Loucy (cell line): Measurements from ENCODE around the gene CENPN.

Experiments used
- H2AFZ ChIP-seq: fragments of 200-600 bp; sonication (generic); 2 replicates; pipeline ENCODE4 v1.6.0; 2016; ENCODE audit warnings: antibody characterized with exemption, mild to moderate bottlenecking, low read length, moderate library complexity
- H3F3A ChIP-seq: fragments of 200-600 bp; 2 replicates; pipeline ENCODE4 v1.6.0; 2016; ENCODE audit warnings: antibody characterized with exemption, low read depth, mild to moderate bottlenecking
- H3K27me3 ChIP-seq: fragments of 200-600 bp; sonication (generic); 2 replicates; pipeline ENCODE4 v1.6.1; 2014; ENCODE audit warnings: low read length, mild to moderate bottlenecking; ENCODE audit not compliant: insufficient read depth, poor library complexity, severe bottlenecking
- H3K36me3 ChIP-seq: fragments of 200-600 bp; sonication (generic); 2 replicates; pipeline ENCODE4 v1.6.1; 2016; ENCODE audit warnings: low read length; ENCODE audit not compliant: insufficient read depth
- H3K4me1 ChIP-seq: fragments of 200-600 bp; sonication (generic); 2 replicates; pipeline ENCODE4 v1.5.1; 2014; ENCODE audit warnings: low read length, mild to moderate bottlenecking; ENCODE audit not compliant: insufficient read depth, poor library complexity, severe bottlenecking
- H3K4me2 ChIP-seq: fragments of 200-600 bp; sonication (generic); 2 replicates; pipeline ENCODE4 v1.6.0; 2014; ENCODE audit warnings: antibody characterized with exemption, low read length, low read depth, mild to moderate bottlenecking; ENCODE audit not compliant: poor library complexity, severe bottlenecking
- H3K4me3 ChIP-seq: fragments of 200-600 bp; sonication (generic); 2 replicates; pipeline ENCODE4 v1.5.1; 2014; ENCODE audit warnings: low read length, mild to moderate bottlenecking, mixed read lengths; ENCODE audit not compliant: poor library complexity, severe bottlenecking
- H3K79me2 ChIP-seq: fragments of 200-600 bp; sonication (generic); 2 replicates; pipeline ENCODE4 v1.6.1; 2014; ENCODE audit warnings: low read length; ENCODE audit not compliant: insufficient read depth
- H3K9ac ChIP-seq: fragments of 200-600 bp; sonication (generic); 2 replicates; pipeline ENCODE4 v1.6.0; 2014; ENCODE audit warnings: mild to moderate bottlenecking, low read depth, low read length, moderate library complexity; ENCODE audit not compliant: poor library complexity, severe bottlenecking
- H3K9me2 ChIP-seq: fragments of 200-600 bp; sonication (generic); replicated peaks from 2 replicates; pipeline ENCODE4 v1.6.1; 2016; ENCODE audit warnings: low read depth, low read length, mixed read lengths
- H3K9me3 ChIP-seq: fragments of 200-600 bp; sonication (generic); 2 replicates; pipeline ENCODE4 v1.6.1; 2014; ENCODE audit warnings: mild to moderate bottlenecking, antibody characterized with exemption, low read length, low read depth; ENCODE audit not compliant: insufficient read depth
- H4K20me1 ChIP-seq: fragments of 200-600 bp; sonication (generic); 2 replicates; pipeline ENCODE4 v1.6.0; 2014; ENCODE audit warnings: antibody characterized with exemption, low read length, mild to moderate bottlenecking; ENCODE audit not compliant: insufficient read depth, poor library complexity, severe bottlenecking
- CTCF ChIP-seq: fragments of 200-600 bp; sonication (generic); conservative IDR thresholded peaks from 2 replicates; pipeline ENCODE4 v1.5.1; 2014; ENCODE audit warnings: mild to moderate bottlenecking, antibody characterized with exemption, low read length
- EZH2phosphoT487 ChIP-seq: fragments of 200-600 bp; IDR thresholded peaks from 2 replicates; pipeline ENCODE4 v1.6.1; 2018; ENCODE audit warnings: antibody characterized with exemption, mild to moderate bottlenecking, moderate library complexity, borderline replicate concordance

The CENPN gene

GRCh38 chr16:81008505-81008789 lies 1.4 kb downstream of the CENPN start:
- peaks cover 45% of the 10 kb centered on the region for H3K4me1 ChIP-seq
- TF ChIP-seq EZH2phosphoT487: no peak
- TF ChIP-seq CTCF: no peak
- H3K36me3 ChIP-seq: peaks cover 13% of the 10 kb centered on the region; the same call in 1 of the 2 replicates
- no peak overlapping the region for H2AFZ ChIP-seq
- peak overlapping the region; percentile 83 for H3K9ac ChIP-seq
- no peaks in the 10 kb centered on the region for H3F3A ChIP-seq
- no peaks in the 10 kb centered on the region for H3K27me3 ChIP-seq
- peaks cover 42% of the 10 kb centered on the region for H4K20me1 ChIP-seq
- H3K4me3 ChIP-seq: peak overlapping the region; percentile 78
- peak overlapping the region; percentile 91 for H3K4me2 ChIP-seq
- no peaks in the 10 kb centered on the region for H3K9me2 ChIP-seq
- H3K9me3 ChIP-seq: no peaks in the 10 kb centered on the region
- peaks cover 79% of the 10 kb centered on the region for H3K79me2 ChIP-seq

GRCh38 chr16:81012974-81013373 lies 6.0 kb downstream of the CENPN start:
- H2AFZ ChIP-seq: no peak overlapping the region
- no peak overlapping the region for H3K4me2 ChIP-seq
- H3K36me3 ChIP-seq: peaks cover 56% of the 10 kb centered on the region
- H3K9me3 ChIP-seq: no peaks in the 10 kb centered on the region
- peaks cover 44% of the 10 kb centered on the region for H3K79me2 ChIP-seq
- no peak overlapping the region for H3K9ac ChIP-seq
- H3K9me2 ChIP-seq: no peaks in the 10 kb centered on the region
- TF ChIP-seq EZH2phosphoT487 (no peak), CTCF (no peak)
- H3K4me1 ChIP-seq: peaks cover 21% of the 10 kb centered on the region
- H3K27me3 ChIP-seq: no peaks in the 10 kb centered on the region
- H3F3A ChIP-seq: no peaks in the 10 kb centered on the region
- H3K4me3 ChIP-seq: no peak overlapping the region
- peaks cover 18% of the 10 kb centered on the region for H4K20me1 ChIP-seq

GRCh38 chr16:81014672-81015071 lies 7.7 kb downstream of the CENPN start:
- Histone ChIP-seq H3F3A (no peaks in the 10 kb centered on the region), H3K4me3 (no peak overlapping the region), H3K27me3 (no peaks in the 10 kb centered on the region), H3K4me2 (no peak overlapping the region), H3K9ac (no peak overlapping the region), H3K9me2 (no peaks in the 10 kb centered on the region), H2AFZ (no peak overlapping the region), H3K9me3 (no peaks in the 10 kb centered on the region), H3K79me2 (peaks cover 27% of the 10 kb centered on the region), H3K4me1 (peaks cover 4% of the 10 kb centered on the region), H3K36me3 (peaks cover 72% of the 10 kb centered on the region), H4K20me1 (peaks cover 7% of the 10 kb centered on the region)
- TF ChIP-seq EZH2phosphoT487 (no peak), CTCF (no peak)
